HG02884 (cell line): ENCODE data around the gene BBS1.
"Not testable (repeated sequence)": the region's sequence is repeated elsewhere in the genome, so short reads cannot be mapped to it uniquely, and the experiment has no call there.

ENCODE experiments used
- ATAC-seq: cut with Tn5 transposase; IDR thresholded peaks from one replicate; pipeline ENCODE4 v1.9.1; 2021; ENCODE audit warnings: mild to moderate bottlenecking, moderate library complexity; ENCODE audit not compliant: unreplicated experiment

Gene BBS1

DNA sequence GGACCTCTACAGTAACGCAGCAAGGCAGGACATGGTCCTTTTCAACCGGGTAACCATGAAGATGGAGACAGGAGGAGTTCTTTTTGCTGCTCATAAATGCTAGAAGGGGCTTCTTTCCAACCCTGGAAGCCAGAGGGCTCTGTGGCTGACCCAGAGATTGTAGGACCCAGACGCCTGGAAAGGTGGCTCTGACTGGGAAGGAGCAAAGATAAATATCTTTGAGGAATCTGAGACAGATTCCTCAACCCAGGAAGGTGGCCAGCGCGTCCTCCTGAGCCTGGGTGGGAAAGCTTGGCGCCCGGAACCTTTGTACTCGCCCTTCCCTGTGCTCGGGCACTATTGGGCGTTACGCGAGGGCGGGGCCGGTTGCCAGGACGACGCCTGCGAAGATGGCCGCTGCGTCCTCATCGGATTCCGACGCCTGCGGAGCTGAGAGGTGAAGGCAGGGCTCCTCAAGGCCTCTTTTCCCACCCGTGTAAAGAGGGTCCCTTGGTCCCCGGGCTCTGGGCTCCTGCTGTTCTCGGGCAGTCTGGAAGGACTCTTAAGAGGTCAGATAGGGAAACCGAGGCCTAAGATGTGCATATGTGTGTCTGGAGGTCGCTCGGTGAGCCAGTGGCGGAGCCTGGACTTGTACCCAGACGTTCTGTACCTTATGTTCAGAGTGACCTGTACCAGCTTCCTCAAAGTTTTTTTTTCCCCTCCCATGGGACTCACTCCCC lies at the start of gene BBS1:
Gene BBS1, plus strand, starts transcription at position 365 of the 719 bp plus-strand sequence. Its CDS starts 25 bp downstream, at position 390.
- ATAC-seq, result peak; percentile 65

DNA sequence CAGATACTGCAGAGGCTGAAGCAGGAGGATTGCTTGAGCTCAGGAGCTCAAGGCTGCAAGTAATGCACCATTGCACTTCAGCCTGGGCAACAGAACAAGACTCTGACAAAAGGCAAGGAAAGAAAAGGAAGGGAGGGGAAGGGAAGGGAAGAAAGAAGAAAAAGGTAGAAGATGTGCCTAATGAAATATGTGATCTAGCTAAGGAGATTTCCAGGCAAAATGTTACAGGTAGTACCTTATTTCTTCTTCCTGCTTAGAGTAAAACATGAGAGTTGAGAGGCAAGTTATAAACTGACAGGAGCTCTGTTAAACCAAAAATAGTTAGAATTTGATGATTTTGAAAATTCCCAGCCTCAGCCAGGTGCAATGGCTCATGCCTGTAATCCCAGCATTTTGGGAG lies 48.4 kb upstream of the BBS1 start:
- no peak for ATAC-seq

DNA sequence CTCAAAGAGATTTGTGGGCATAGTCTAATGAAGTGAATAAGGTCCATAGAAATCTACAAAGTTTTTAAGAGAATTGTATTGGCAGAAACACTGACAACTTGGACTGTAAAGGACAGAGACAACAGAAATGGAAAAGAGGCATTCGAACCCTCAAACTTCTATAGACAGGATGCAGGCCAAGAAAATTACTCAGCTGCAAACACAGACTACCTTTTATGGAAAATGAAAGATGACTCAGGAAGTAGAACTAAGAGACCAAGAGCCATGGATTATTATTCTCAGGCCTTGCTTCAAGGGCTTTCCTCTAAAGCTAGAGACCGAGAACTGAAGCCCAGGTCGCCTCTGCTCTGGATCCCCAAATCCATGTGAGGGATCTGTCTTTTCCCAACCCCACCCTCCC lies 47.5 kb upstream of the BBS1 start:
- ATAC-seq, result no peak

DNA sequence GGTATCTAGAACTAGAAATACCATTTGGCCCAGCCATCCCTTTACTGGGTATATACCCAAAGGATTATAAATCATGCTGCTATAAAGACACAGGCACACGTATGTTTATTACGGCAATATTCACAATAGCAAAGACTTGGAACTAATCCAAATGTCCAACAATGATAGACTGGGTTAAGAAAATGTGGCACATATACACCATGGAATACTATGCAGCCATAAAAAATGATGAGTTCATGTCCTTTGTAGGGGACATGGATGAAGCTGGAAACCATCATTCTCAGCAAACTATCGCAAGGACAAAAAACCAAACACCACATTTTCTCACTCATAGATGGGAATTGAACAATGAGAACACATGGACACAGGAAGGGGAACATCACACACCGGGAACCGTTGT lies 46.3 kb upstream of the BBS1 start:
- not testable (repeated sequence) for ATAC-seq

DNA sequence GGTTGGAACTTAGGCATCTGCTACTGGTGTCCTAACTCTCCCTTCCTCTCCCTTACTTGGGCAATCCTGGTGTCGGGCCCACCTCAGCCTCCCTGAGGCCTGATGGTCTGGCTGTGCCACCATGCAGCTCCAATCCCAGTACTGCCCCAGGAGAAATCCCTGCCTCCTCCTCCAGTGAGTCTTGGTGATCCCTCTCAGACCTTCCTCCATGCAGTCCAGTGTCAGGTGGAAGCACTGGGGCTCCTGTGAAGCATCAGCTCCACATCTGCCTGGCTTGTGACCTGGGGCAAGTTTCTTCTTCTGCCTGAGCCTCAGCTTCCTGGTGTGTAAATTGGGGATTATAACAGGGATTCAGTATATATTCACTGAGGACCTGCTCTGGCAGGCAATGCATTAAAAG lies 45.5 kb upstream of the BBS1 start:
- ATAC-seq, result no peak

DNA sequence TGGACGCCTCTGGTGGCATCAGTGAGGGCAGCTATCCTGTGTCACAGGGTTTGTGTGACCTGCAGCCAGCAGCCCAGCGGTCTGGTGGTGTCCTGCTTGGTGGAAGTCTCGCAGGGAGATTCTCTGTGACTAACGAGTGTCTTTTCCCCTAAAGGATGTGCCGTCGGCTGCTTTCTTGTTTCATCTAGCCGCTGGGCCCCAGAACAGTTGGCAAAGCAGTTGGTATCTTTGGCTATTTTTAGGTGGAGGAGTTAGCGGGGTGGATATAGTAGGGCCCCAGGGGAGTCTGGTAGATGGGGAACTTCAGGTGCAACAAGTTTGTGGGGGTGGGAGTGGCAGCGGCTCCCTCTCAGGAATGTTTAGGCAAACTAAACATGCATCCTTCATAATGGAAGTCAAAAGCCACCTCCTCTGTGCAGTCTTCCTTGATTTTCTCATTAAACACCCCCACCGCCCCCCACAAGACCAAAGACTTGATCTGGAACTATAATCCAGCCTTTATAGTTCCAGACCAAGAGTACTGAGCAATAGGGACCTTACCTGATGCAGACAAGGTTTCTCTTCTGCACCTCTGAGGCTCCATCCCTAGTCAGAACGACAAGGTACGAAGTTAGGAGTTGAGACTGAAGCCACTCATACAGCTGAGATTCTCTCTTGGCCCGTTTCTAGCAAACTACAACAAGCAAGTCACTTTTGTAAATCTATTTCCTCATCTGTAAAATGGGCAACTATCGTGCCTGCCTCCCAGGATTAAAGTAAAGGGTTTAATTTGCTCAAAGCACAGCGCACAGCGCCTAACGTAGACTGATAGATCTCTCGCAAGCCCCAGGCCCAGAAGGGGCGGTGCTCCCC lies 44.8 kb upstream of the BBS1 start:
- no peak for ATAC-seq

DNA sequence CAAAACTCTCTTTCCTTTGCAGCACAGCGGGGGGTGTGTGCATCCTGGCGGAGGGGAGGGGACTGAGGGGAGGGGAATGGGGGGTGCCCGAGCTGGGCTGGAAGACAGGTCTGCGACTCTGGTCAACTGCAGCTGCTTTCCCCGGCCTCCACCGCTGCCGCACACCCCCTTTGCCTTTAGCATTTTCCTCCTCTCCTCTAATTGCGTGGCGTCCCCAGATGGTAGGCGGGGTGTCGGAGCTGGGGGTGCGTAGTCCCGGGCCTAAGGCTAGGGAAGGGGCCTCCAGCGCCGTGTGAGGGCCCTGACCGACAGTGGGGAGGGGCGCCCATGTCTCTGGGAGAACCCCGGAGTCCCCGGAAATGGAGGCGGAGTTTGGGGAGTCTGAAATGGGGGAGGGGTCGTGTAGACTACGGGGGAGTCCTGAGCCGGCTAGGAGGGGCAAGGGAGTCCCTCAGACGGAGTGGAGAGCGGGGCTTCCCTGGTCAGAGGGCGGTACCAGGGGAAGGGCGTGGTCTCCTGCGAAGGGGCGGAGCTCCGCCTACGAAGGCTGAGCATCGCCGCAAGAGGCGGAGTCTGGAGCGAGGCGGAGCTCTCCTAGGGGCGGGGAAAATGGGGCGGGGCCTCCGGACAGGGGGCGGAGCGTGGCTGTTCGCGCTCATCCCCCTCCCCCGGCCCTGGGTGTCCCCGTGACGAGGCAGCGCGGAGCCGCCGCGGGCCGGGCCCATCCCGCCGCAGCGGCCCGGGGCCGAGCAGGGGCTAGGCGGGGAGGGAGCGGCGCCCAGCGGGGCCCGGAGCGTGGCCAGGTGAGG lies 44.0 kb upstream of the BBS1 start, which contains the start of gene PELI3:
Gene PELI3, plus strand, starts transcription at position 681 of the 809 bp plus-strand sequence. CDS start 1,224 bp downstream, outside the sequence.
- ATAC-seq, result peak; percentile 79

DNA sequence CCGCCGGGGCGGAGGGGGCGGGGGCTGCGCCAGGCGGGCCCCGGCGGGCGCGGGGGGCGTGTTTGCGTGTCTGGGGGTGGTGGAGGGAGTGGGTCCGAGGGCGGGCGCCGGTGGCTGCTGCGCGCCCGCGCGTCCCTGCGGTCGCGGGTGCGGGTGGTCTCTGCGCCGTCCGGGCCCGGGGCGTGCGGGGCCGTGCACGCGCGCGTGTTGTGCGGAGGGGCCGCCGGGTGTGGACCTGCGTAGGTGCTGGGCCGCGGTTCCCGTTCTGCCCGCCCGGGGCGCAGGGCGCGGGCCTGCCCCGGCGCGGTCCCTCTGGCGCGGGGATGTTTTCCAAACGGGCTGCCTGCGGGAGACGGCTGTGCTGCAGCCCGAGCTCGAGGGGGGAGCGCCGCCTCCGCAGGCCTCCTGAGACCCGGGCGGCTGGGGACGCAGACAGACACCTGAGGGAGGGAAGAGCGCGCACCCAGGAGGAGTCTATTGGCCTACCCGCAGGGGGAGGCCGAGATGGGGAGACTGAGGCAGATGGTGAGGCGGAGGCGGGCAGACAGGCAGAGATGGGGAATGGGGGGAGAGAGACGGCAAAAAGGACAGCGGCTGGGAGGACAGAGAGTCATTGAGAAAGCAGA lies 43.3 kb upstream of the BBS1 start:
- no peak for ATAC-seq

DNA sequence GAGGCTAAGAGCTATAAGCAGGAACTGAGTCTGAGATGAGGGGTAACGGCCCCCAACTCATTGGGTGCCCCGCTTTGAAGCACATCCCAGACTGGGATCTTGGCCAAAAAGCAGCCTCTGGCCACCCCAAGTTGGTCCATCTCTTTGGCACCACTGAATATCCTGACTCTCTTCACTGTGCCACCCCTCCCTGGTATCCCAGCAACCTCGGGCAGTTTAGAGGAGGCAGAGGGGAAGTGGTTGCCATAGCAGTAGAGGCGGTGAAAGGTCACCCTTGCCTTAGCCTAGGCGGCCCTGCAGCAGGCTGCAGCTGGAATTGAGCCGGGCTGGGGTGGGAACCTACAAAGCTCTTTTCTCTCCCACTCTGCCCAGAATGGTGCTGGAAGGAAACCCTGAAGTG lies 42.7 kb upstream of the BBS1 start:
- ATAC-seq, result no peak

DNA sequence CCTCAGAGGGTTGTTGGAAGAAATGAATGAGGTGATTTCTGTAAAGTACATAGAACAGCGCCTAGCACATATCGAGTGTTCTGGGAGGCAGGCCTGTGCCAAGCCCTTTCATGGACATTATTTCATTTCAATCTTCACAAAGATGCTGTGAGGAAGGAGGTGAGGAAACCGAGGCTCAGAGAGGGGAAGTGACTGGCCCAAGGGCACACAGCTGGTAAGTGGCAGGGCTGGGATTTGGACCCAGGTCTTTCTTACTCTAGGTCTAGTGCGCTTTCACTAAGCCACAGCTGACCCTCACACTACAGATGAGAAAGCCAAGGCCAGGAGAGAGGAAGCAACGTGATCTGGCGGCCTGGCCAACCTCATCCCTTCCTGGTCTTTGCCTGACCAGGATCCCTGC lies 41.7 kb upstream of the BBS1 start:
- ATAC-seq, result no peak

DNA sequence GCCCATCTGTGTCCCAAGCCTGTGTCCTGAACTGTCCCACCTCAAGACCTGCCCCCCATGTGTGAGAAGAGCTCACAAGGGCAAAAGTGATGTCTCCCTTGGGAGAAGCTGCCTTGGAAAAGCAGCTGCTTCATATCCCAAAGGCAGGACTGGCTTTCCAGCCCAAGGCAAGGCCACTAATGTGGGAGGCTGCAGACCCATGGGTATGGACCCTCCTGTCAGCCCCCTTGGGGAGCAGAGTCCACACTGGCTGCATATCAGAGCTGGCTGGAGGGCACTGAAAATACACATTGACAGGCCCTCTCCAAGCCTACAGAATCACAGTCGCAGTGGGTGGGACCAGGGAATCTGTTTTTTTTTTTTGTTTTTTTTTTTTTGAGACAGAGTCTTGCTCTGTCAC lies 41.0 kb upstream of the BBS1 start:
- no peak for ATAC-seq

DNA sequence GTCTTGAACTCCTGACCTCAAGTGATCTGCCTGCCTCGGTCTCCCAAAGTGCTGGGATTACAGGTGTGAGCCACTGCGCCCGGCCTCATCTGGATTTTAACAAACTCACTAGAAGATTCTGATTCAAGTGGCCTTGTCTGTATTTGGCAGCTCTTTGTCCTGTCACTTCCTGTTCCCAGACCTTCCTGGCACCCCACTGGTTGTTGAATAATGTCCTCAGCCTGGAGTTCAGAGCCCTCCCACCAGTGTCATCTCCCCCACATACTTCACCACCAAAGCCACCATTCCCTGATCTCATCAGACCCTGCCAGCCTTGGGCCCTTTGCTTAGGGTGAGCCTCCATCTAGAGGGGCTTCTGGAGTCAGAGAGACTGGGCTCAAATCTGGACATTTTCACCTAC lies 40.4 kb upstream of the BBS1 start:
- ATAC-seq, result no peak

DNA sequence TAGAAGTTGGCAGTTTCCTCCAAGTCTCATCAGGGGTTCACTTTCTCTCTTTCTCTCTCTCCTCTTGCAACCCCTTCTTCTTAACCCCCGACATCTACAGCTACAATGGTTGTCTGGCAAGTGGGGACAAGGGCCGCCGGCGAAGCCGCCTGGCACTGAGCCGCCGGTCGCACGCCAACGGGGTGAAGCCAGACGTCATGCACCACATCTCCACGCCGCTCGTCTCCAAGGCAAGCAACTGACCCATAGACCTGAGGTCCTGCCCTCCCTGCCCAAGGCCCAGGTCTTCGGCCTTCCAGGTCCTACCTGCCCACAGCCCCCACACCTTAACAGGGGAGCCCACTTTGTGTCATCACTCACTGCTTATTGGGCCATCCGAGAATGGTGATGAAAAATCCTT lies 39.3 kb upstream of the BBS1 start:
- no peak for ATAC-seq

DNA sequence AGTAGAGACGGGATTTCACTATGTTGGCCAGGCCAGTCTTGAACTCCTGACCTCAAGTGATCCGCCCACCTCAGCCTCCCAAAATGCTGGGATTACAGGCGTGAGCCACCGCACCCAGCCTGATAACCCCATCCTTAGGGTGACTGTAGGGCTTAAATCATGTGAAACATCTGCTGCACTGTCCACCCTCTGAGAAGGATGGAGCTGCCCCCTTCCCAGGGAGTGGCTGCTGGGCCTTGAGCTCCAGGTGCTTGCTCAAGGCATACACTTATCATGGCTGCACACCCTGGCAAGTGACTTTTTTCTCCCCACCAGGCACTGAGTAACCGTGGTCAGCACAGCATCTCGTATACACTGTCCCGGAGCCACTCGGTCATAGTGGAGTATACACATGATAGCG lies 38.4 kb upstream of the BBS1 start:
- no peak for ATAC-seq

DNA sequence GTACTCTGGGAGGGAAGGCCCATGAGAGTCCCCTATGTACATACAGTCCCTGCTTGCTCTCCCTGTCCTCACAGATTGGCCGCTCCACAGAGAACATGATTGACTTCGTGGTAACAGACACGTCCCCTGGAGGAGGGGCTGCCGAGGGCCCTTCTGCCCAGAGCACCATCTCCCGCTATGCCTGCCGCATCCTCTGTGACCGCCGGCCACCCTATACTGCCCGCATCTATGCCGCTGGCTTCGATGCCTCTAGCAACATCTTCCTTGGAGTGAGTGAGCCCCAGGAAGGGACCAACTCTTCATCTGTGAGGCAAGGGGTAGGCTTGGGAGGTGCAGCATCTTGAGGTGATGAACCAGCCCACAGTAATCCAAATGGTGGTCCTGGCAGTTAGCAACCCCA lies 37.3 kb upstream of the BBS1 start:
- no peak for ATAC-seq

DNA sequence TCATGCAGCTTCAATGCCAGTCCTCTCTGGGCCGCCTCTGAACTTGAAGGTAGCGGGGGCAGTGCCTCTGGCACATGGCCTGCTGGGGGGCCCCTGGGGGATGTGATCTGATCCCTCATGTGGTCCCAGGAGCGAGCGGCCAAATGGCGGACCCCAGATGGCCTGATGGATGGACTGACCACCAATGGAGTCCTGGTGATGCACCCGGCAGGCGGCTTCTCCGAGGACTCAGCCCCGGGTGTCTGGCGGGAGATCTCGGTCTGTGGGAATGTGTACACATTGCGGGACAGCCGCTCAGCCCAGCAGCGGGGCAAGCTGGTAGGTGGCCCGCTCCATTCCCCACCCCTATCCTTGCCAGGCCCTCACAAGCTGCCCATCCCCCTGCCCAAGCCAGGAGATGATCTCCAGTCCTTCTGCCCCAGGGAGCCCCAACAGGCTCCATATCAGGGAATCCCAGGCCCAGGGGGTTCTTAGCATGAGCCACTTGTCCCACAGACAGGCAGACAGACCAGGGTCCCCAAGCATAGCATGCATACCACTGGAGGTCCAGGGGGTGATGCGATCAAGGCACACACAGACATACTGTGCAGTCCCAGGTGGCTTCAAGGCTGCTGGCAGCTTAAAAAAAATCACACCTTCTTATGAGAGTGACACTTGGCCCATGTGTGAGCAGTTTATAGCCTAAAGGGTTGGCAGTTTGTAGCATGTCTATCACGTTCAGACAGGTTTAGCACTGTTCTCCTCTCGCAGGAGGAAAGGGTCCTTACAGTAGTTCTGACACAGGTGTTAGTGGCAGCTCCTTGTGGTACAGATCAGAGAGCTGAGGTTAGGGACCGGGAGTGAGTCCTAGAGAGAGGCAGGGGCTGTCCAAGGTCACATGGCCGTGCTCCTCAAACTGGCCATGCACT lies 36.6 kb upstream of the BBS1 start:
- no peak for ATAC-seq

DNA sequence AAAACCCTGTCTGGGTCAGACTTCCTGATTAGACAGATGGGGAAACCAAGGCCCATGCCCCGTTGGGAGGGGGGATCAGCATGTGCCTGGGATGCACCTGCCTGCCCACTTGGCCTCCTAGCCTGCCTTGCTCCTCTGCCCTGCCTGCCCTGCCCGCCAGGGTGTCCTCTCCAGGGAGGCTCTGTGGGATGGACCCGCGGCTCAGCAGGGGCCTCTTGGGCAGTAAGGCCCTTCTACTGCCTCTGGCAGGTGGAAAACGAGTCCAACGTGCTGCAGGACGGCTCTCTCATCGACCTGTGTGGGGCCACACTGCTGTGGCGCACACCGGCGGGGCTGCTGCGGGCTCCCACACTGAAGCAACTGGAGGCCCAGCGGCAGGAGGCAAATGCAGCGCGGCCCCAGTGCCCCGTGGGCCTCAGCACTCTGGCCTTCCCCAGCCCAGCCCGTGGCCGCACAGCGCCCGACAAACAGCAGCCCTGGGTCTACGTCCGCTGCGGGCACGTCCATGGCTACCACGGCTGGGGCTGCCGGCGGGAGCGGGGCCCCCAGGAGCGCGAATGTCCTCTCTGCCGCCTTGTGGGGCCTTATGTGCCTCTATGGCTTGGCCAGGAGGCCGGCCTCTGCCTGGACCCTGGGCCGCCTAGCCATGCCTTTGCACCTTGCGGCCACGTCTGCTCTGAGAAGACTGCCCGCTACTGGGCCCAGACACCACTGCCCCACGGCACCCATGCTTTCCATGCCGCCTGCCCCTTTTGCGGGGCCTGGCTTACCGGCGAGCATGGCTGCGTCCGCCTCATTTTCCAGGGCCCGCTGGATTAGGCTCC lies 34.9 kb upstream of the BBS1 start:
- no peak for ATAC-seq

DNA sequence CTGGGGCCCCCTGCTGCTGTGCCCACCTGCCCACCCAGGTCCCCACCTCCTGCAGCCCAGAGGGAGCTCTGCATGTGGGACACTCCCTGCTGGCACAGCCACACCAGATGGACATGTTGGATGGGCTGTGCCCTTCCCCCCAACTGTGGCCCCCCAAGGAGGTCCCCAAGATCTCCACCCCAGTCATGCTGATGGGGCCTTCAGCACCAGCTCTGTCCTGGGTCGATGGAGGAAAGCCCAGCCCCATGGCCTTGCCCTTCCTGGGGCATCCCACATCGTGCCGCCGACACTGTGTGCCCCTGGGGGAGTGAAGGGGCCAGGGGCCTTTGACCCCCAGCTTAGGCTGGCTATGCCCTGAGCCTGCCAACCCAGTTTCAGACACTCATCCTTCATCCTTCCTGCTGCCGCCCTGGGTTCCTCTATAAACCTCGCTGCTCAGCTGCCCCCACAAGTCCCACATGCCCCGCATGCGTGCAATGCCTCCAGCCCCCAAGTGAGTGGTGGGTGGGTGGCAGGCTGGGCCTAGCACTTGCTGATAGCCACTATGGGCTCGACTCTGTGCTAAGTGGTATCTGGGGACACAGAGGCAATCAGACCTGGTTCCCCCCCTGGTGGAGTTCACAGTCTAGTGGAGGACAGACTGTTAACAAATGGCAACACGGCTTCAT lies 34.1 kb upstream of the BBS1 start:
- no peak for ATAC-seq
